Measurements from ENCODE around the gene STAT6.

The STAT6 gene

DNA sequence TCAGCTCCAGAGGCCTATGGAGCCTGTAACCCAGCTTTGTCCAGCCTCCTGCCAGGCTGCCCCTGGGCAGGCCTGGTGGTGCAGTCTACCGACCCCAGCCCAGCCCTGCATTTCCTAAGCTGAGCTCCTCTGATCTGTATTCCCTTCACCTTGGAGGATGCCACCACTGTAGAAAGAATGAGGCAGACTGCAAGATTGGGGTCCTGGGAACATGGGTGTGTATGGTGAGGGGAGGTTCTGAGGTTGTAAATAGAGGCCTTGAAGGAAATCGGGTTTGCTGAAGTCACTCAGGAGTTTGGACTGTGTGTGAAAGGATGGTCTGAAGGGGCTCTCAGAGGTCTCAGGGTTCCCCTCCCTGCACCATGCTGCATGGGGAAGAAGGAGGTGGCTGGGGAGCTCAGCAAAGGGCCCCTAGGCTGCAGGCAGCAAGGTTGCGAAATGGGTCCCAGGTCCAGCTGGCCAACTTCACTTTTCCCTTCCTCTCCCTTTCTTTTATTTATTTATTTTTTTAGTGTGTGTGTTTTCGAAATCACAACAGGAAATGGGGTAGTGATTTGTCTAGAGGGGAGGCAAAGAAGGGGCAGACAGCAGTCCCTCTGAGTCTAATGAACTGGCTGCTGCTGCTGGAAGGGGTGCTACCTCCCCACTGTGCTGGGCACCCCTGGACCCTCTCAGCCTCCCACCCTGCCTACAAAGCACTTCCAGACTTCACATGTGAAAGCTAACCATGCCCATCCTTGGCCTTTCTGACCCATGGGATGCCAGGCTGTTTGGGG lies 37.5 kb upstream of the STAT6 start:
- no peak overlapping the region for H3K4me3 ChIP-seq (ENCODE audit: low read length)

DNA sequence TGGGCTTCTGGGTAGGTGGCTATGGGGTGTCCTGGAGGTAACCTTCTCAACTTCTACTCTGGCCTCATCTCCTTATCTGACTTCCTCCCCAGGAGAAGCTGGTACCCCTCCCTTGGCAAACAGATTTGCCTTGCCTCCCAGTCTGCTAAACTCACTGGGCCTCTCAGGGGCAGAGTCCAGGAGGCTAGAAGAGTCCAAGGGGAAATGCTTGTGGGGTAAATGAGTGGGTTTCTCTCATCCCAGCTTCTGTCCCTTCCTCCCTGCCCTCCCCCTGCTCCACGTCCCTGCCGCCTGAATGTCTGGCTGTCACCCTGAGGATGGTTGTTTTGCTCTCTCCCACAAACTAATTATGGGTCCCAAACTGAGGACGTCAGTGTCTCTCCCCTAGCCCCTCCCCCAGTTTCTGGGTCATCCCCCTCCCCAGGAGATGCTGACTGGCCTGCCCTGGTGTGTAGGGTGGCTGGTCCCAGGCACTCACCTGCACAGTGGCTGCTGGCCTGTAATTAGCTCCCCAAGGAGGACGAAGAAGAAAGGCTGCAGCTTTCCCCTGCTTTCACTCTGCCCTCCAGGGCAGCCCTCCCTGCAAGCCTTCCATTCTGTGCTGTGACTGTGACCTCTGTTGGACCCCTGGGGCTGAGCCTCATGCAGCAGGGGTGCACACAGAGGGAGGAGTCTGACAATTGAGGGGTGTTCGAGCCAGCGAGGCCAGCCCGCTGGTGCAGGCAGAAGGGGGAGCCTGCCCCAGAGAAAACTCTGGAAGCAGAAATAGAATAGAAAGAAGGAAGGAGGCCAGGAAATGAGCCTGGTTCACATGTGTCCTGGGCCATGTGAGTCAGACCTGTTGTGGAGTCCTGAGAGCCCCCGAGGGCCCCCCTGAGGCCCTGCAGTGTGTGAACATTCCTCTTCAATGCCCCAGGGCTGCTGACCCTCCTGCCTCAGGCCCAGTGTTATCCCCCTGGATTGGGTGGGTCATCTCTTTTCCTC lies 36.1 kb upstream of the STAT6 start, which contains the start of gene LRP1-AS:
TSS of gene LRP1-AS (minus strand) at position 659 of the 984 bp plus-strand sequence.
- no peak within 1 kb of the TSS for H3K4me3 ChIP-seq (ENCODE audit: low read length)
- no peak for DNase-seq (ENCODE audit: low read depth, low spot score)

More for the DNA sequence above, 37.5 kb upstream of the STAT6 start:
- DNase-seq (ENCODE audit: low read depth, low spot score): no peak

GRCh38 chr12:57146092-57146491 lies 34.9 kb upstream of the STAT6 start:
- H3K4me3 ChIP-seq (ENCODE audit: low read length): no peak overlapping the region

GRCh38 chr12:57145460-57146059 lies 34.4 kb upstream of the STAT6 start:
- no peak for DNase-seq (ENCODE audit: low read depth, low spot score)
- H3K4me3 ChIP-seq (ENCODE audit: low read length): no peak overlapping the region

More at GRCh38 chr12:57146092-57146491, 34.9 kb upstream of the STAT6 start:
- DNase-seq (ENCODE audit: low read depth, low spot score): no peak

DNA sequence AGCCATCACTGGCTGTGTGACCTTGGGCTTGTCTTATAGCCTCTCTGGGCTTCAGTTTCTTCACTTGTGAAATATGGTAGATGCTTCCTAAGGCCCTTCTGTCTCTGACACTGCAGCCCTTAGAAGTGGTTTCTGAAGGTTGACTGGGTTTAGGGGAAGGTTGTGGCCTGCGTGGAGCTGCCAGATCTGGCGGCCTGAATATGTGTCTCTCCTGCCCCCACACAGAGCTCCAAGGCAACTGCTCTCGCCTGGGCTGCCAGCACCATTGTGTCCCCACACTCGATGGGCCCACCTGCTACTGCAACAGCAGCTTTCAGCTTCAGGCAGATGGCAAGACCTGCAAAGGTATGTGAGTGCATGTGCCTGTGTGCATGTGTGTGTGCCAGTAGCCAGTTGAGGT lies 32.3 kb upstream of the STAT6 start:
- DNase-seq (ENCODE audit: low read depth, low spot score): peak; percentile 74
- H3K4me3 ChIP-seq (ENCODE audit: low read length): no peak overlapping the region

DNA sequence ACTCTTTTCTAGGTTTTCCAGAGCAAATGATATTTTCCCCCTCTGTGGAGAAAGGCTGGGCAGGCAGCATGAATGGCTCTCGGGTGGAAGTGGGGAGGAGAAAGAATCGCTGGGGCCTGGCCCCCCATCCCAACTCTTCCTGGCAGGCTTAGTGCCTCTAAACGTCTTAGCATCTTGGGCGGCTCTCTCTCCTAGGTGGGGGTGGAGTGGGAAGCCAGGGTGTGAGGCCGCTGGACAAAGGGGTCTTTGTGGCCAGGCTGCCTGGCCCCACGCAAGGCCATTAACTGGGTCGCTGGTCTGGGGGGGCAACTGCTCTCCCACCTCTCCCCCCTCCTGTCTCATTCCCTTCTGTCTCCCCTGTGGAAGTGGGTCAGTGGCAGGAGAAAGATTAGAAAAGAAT lies 31.6 kb upstream of the STAT6 start:
- H3K4me3 ChIP-seq (ENCODE audit: low read length): no peak overlapping the region
- DNase-seq (ENCODE audit: low read depth, low spot score): no peak

DNA sequence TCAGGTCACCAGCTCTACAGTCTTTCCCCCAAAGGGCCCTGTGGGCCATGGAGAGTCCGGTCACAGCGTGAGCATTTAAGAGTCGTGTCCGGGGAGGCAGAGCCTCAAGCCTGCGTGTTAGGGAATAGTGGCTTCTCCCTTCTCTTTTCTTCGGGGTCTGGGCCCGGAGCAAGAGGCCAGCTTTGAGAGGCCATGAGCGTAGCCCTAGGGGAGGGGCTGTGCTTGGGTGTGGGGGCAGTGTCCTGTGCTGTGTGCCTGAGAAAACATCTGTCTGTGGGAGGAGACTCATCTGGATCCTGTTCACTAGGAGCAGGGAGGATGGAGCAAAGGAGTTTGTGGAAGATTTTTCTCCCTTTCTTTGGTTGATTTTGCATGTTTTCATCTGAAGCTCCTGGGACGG lies 31.0 kb upstream of the STAT6 start:
- no peak for DNase-seq (ENCODE audit: low read depth, low spot score)
- H3K4me3 ChIP-seq (ENCODE audit: low read length): no peak overlapping the region

- no peak for DNase-seq (ENCODE audit: low read depth, low spot score)
- no peak overlapping the region for H3K4me3 ChIP-seq (ENCODE audit: low read length)
These were observed 30.1 kb upstream of the STAT6 start for GRCh38 chr12:57141249-57141648.

GRCh38 chr12:57139796-57140649 lies 28.9 kb upstream of the STAT6 start:
- H3K4me3 ChIP-seq (ENCODE audit: low read length): no peak overlapping the region
- no peak for DNase-seq (ENCODE audit: low read depth, low spot score)

DNA sequence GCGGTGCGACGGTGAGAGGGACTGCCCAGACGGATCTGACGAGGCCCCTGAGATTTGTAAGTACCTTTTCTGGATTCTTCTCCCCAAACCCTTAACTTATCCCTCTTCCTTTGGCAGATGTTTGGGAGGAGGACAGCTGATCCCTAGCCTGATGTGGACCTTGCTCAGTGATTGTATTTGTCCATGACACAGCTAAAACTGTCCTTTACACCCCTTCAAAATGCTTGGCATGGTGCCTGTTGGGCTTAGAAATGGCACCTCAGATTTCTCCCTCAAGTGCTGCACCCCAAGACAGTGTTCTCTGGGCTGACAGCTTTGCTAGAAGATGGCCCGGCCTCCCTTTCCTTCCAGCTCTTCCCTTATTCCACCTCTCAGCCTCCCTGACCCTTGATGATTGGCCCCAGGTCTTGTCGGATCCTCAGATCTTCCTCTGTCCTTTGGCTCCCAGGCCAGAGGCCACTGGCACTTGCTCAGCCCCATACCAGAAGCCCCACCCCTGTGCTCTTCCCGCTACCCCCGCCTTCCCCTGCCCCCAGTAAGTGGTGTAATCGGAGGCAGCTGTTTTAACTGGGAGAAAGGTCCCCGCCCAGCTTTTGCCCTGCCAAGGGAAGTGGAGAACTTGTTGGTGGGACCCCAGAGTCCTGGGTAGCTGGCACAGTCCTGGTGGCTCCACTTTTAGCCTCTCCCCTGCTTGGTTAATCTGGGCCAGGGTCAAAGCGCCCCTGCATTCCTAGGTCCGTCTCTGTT lies 27.5 kb upstream of the STAT6 start:
- H3K4me3 ChIP-seq (ENCODE audit: low read length): no peak overlapping the region
- no peak for DNase-seq (ENCODE audit: low read depth, low spot score)

DNA sequence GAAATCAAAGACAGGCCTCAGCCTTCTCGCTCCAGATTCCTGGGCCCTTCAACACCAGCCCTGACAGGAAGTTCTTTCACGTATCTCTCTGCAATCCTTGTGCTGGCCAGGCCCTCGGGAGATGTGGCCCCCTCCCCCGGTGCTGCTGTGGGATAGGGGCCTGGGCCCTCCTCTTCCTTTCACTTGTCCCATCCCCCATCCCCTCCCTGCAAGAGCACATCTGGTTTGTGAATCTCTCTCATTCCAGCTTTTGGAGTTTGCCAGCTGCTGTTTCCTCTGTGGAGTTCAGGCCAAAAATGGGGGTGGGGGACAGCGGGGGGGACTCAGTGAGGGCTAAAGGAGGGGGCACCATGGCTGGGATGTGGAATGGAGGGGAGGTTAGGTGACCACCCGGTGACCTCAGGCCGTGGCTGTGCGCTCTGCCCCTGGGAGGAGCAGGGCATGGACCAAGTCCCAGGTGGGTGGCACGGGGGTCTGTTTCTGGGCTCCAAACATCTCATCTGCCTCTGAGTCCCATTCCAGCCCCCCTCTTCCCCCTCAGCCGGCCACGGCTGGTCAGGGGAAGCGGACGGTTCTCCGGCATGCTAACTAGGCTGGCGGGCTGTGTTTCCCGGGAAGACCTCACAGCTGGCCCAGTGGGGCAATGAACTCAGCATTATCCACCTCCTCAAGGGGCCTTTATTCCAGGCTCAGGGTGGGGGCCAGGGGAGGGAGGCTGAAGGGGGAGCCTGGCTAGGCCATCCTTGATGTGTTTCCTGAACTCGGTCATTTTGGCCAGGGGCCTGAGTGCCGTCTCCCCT lies 24.6 kb upstream of the STAT6 start:
- no peak for DNase-seq (ENCODE audit: low read depth, low spot score)
- no peak overlapping the region for H3K4me3 ChIP-seq (ENCODE audit: low read length)

DNA sequence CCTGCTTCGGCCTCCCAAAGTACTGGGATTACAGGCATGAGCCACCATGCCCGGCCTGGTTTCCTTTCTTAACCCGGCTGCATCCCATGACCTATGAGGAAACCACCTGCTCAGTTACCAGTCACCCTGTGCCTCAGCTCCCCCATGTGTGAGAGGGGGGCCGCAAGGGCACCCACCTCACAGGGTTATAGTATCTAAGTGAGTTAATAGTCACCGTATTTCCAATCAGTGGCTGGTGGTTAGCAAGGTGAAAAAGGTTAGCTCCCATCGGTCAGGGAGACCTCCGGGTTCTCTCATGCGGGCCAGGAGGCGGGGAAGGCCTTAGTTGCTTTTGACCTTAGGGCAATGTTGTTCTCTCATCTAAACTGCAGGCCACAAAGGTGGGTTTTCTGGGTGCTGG lies 23.8 kb upstream of the STAT6 start:
- DNase-seq (ENCODE audit: low read depth, low spot score): no peak
- no peak overlapping the region for H3K4me3 ChIP-seq (ENCODE audit: low read length)

- DNase-seq (ENCODE audit: low read depth, low spot score): no peak
- no peak overlapping the region for H3K4me3 ChIP-seq (ENCODE audit: low read length)
These were observed 22.8 kb upstream of the STAT6 start for GRCh38 chr12:57133916-57134315.

- no peak overlapping the region for H3K4me3 ChIP-seq (ENCODE audit: low read length)
- DNase-seq (ENCODE audit: low read depth, low spot score): no peak
These were observed 21.9 kb upstream of the STAT6 start for GRCh38 chr12:57133013-57133569.

GRCh38 chr12:57131896-57132744 lies 21.0 kb upstream of the STAT6 start:
- no peak for DNase-seq (ENCODE audit: low read depth, low spot score)
- H3K4me3 ChIP-seq (ENCODE audit: low read length): no peak overlapping the region

DNA sequence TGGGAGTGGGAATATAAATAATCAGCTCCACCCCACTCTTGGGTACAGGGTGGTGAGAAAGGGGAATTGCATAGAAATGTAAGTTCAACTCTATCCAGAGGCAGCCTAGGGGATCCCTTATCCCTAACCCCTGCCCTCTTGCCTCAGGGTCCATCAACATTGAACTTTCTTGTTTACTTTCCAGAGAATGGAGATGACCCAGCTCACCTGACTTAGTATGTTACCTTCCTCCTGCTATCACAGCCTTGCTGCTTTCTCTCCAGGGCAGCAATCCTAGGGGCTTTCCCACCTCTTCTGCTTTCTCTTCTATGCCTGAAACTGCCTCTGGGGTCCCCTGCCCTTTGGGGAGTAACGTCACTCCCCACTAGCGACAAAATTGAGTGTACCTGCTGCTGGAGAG lies 19.8 kb upstream of the STAT6 start:
- no peak overlapping the region for H3K4me3 ChIP-seq (ENCODE audit: low read length)
- no peak for DNase-seq (ENCODE audit: low read depth, low spot score)

Measured in Jurkat, Clone E6-1 (cell line).